ENCODE measurements around the gene ELOVL1.

The ELOVL1 gene

DNA sequence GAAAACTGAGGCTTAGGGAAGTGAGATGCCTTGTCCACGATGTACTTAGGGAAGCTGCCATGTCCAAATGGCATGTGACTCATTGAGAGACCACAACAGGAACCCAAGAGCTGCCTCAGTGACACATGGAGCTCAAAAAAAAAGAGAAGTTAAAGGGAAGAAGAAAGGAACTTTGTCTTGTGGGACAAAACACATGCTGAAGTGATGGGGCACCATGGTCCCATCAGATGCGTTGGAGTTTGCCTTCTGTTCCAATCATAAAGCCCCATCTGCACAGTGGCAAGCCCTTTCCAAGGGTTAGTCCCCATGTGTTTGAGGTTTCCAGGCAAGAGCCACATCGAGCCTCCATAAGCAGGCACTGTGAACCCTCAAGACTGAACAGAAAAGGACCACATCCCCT is 13.8 kb upstream of the ELOVL1 start:
- DNase-seq (ENCODE audit: low spot score) = no peak
- in situ Hi-C loops (cut with MboI; ENCODE audit: low pct_unique_long_range_greater_than_20kb, low sequenced_read_pairs, unreplicated experiment) = no loop called here
- TF ChIP-seq, protein P1, sequence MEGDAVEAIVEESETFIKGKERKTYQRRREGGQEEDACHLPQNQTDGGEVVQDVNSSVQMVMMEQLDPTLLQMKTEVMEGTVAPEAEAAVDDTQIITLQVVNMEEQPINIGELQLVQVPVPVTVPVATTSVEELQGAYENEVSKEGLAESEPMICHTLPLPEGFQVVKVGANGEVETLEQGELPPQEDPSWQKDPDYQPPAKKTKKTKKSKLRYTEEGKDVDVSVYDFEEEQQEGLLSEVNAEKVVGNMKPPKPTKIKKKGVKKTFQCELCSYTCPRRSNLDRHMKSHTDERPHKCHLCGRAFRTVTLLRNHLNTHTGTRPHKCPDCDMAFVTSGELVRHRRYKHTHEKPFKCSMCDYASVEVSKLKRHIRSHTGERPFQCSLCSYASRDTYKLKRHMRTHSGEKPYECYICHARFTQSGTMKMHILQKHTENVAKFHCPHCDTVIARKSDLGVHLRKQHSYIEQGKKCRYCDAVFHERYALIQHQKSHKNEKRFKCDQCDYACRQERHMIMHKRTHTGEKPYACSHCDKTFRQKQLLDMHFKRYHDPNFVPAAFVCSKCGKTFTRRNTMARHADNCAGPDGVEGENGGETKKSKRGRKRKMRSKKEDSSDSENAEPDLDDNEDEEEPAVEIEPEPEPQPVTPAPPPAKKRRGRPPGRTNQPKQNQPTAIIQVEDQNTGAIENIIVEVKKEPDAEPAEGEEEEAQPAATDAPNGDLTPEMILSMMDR (IDR thresholded peaks at IDR 0.05; ENCODE audit: extremely low read depth, insufficient read depth, missing control alignments) = no peak

DNA sequence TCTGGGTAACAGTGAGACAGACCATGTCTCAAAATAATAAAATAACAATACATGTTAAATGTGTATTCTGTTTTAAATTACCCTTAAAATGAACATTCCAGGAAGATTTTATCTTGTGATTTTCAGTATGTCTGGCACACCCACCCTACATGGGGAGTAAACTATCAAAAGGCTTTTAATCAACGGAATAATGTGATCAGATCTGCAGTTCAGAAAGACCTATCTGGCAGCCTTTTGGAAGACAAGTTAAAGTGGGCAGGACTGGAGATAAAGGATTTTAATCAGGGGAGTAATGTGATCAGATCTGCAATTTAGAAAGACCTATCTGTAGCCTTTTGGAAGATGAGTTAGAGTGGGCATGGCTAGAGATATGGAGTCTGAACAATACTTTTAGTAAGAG is 11.7 kb upstream of the ELOVL1 start:
- TF ChIP-seq, protein P1 (IDR thresholded peaks at IDR 0.05; ENCODE audit: extremely low read depth, insufficient read depth, missing control alignments) = no peak
- no peak for DNase-seq (ENCODE audit: low spot score)
- in situ Hi-C loops (cut with MboI; ENCODE audit: low pct_unique_long_range_greater_than_20kb, low sequenced_read_pairs, unreplicated experiment) = no loop called here

DNA sequence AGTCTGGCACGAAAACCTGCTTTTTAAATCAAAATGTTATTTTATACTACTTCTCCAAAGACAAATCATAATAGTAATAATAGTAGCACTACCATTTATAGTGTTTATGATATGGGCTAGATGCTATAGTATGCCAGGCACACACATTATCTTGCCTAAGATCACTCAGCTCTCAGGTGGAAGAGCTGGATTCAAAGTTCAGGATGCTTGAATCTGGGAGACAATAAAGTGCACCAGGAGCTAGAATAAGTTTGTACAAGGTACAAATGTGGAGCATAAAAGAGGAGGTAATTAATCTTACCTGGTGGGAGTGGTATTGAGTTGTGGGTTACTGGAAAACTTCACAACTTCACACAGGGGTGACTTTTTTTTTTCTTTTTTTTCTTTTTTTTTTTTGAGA is 10.0 kb upstream of the ELOVL1 start:
- DNase-seq (ENCODE audit: low spot score) = no peak
- in situ Hi-C loops (cut with MboI; ENCODE audit: low pct_unique_long_range_greater_than_20kb, low sequenced_read_pairs, unreplicated experiment) = no loop called here

DNA sequence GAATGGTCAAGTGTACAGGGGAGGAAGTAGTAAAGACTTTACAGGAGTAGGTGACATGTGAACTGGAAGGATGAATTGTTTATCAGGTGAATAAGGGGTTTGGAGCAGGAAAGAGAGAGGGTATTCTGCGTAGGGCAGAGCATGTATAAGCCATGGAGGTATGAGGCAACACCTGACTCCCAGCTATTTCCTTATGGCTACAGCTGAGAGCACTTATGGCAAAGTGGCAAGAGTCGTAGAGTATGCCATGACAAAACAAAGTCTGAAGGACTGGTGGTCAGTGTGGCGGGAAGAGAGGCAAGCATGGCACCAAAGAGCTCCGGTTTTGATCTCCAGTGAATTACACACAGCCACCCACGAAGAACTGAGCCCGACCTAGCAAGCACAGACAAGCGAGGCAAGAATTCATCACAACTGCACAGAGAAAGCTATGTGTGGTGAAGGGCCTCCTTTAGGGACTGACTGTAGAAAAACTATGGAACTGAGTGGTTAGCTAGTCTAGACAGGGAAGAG is 9.0 kb upstream of the ELOVL1 start:
- in situ Hi-C loops (cut with MboI; ENCODE audit: low pct_unique_long_range_greater_than_20kb, low sequenced_read_pairs, unreplicated experiment) = no loop called here
- TF ChIP-seq, protein P1 (IDR thresholded peaks at IDR 0.05; ENCODE audit: extremely low read depth, insufficient read depth, missing control alignments) = no peak
- DNase-seq (ENCODE audit: low spot score) = no peak

More for the DNA sequence above, 10.0 kb upstream of the ELOVL1 start:
- TF ChIP-seq, protein P1 (IDR thresholded peaks at IDR 0.05; ENCODE audit: extremely low read depth, insufficient read depth, missing control alignments) = no peak

DNA sequence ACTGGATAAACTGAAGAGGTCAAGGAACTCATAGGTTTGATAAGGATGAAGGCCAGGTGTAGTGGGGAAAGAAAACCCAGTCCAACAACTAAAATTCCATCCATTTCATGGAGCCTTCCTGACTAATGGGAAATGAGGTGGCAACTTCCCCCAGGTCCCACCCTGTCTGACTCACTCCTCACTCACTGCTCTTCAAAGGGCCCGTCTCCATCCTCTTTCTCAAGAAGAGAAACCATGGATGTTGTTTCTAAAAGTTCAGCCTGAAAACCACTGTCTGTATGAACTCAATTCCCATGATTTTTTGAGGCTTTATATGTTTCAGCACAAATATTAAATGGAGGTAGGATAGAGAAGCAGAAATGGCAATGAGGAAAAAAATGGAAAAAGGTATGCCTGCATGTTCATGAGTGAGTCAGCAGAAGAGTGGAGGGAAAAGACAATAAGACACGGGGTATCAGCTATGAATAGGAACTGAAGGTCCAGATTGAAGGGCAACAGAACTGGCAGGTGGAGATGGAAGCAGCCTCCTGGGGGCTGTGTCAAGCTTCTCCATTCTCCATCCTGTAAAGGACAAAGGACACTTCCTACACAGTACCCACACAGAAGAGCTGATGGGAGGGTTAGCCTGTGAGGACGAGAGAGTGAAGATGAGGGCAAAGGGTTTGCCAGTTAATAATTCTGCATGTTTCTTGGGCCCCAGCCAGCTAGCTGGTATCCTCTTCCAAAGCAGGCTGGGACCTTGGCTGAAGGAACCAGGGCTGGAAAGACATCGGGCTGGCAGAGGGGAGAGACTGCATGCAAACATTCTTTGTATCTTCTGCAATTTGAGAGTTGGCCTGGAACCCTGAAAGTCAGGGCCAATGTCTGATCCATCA is 5.5 kb upstream of the ELOVL1 start:
- TF ChIP-seq, protein P1 (IDR thresholded peaks at IDR 0.05; ENCODE audit: extremely low read depth, insufficient read depth, missing control alignments) = no peak
- in situ Hi-C loops (cut with MboI; ENCODE audit: low pct_unique_long_range_greater_than_20kb, low sequenced_read_pairs, unreplicated experiment) = loop anchor here (25.0 kb wide), 1 partner anchor 136 kb away; no protein-coding TSS in a partner anchor
- no peak for DNase-seq (ENCODE audit: low spot score)

DNA sequence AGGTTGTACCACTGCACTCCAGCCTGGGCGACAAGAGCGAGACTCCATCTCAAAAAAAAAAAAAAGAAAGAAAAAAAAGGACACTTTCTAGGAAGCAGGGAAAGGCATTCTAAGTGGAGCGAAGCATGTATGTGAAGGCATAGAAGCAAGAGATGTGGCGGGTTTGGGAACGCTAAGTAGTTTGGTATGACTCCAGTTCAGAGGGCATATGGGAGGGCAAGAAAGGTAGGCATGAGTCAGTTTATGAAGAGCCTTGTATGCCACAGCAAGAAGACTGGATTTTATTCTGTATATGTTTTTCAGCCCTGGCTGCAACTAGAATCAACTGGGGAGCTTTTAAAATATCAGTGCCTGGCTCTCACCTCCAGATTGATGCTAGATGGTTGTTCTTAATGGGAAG is 4.4 kb upstream of the ELOVL1 start:
- TF ChIP-seq, protein P1 (IDR thresholded peaks at IDR 0.05; ENCODE audit: extremely low read depth, insufficient read depth, missing control alignments) = no peak
- in situ Hi-C loops (cut with MboI; ENCODE audit: low pct_unique_long_range_greater_than_20kb, low sequenced_read_pairs, unreplicated experiment) = loop anchor here (25.0 kb wide), 1 partner anchor 135 kb away; no protein-coding TSS in a partner anchor

More for the DNA sequence above, 4.4 kb upstream of the ELOVL1 start:
- no peak for DNase-seq (ENCODE audit: low spot score)

Measured in GM13977 (cell line).